Spleen (tissue), 7 donors: ENCODE results near the gene CHSY3.

Experiments
- POLR2AphosphoS5 ChIP-seq, 3 donors: sonication (generic); formaldehyde crosslinking; IDR thresholded peaks; one replicate each; pipeline ENCODE4 v1.5.1; 2017; ENCODE audit warnings: antibody characterized with exemption in 3 of 3
- TF ChIP-seq, protein P1 (sequence below), 11 experiments: fragments of 200-600 bp in 7 of 11; fragments of 450-650 bp in 4 of 11; sonication (generic) in 4 of 11; IDR thresholded peaks in 8 of 11; conservative IDR thresholded peaks in 3 of 11; 1 replicate in 7 of 11; 2 replicates in 4 of 11; pipeline versions ENCODE4 v1.4.0 to v1.8.0; 2016 to 2021; ENCODE audit warnings: antibody characterized with exemption in 11 of 11, inconsistent platforms in 4 of 11, mild to moderate bottlenecking in 1 of 11
- donor health status: DM: no; HTN: no; CAD: no; lungs with moderate emphysema.
- donor health status: DM: no; HTN: no; CAD: no.
- donor health status: DM: no; HTN: no; CAD: no.

DNA sequence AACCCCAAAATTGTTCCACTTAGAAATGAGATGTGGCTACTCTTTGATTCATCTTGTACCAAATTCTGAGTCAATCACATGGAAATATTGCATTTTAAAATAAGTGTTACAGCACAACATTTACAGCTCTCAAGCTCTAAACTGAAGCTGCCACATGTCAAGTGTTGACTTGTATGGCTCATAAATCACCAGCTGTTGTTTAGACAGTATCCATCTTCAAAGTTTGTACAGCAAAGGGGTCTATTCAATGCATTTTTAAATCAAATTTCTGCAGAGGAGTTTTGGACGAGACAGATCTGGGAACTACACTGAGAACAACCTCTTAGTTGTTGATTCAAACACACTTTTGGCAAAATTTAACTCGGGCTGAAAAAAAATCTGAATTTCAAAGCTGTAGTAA is 31.4 kb downstream of the CHSY3 start:
- TF ChIP-seq, protein P1, sequence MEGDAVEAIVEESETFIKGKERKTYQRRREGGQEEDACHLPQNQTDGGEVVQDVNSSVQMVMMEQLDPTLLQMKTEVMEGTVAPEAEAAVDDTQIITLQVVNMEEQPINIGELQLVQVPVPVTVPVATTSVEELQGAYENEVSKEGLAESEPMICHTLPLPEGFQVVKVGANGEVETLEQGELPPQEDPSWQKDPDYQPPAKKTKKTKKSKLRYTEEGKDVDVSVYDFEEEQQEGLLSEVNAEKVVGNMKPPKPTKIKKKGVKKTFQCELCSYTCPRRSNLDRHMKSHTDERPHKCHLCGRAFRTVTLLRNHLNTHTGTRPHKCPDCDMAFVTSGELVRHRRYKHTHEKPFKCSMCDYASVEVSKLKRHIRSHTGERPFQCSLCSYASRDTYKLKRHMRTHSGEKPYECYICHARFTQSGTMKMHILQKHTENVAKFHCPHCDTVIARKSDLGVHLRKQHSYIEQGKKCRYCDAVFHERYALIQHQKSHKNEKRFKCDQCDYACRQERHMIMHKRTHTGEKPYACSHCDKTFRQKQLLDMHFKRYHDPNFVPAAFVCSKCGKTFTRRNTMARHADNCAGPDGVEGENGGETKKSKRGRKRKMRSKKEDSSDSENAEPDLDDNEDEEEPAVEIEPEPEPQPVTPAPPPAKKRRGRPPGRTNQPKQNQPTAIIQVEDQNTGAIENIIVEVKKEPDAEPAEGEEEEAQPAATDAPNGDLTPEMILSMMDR (IDR thresholded peaks at IDR 0.05 in 8 of 11, conservative IDR thresholded peaks at IDR 0.05 in 3 of 11) = no peak
- TF ChIP-seq POLR2AphosphoS5 (IDR thresholded peaks at IDR 0.05) = no peak
